ENCODE results near the gene PJA2.

DNA sequence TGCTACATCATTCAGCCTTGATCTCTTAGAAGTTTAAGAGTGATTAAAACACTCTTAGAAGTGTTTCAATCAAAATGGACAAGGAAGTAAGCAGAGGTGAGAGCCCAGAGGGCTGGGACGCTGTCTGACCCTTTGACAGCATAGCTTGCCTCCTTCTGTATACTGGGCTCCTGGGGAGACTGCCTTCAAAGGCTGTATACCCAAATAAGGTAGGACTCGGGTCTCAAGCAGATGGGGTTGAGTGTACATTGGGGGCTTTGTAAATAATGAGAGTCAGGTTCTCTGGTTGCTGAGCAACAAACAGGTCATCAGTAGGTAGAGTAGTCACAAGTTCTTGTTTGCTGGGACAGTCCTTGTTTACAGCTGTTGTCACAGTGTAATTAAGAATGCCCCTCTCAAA is 97.1 kb downstream of the PJA2 start:
- TF ChIP-seq, protein P1, sequence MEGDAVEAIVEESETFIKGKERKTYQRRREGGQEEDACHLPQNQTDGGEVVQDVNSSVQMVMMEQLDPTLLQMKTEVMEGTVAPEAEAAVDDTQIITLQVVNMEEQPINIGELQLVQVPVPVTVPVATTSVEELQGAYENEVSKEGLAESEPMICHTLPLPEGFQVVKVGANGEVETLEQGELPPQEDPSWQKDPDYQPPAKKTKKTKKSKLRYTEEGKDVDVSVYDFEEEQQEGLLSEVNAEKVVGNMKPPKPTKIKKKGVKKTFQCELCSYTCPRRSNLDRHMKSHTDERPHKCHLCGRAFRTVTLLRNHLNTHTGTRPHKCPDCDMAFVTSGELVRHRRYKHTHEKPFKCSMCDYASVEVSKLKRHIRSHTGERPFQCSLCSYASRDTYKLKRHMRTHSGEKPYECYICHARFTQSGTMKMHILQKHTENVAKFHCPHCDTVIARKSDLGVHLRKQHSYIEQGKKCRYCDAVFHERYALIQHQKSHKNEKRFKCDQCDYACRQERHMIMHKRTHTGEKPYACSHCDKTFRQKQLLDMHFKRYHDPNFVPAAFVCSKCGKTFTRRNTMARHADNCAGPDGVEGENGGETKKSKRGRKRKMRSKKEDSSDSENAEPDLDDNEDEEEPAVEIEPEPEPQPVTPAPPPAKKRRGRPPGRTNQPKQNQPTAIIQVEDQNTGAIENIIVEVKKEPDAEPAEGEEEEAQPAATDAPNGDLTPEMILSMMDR (conservative IDR thresholded peaks at IDR 0.05 in 1 of 2, IDR thresholded peaks at IDR 0.05 in 1 of 2; ENCODE audit: extremely low read depth in 1 of 2, insufficient read depth in 1 of 2, low read depth in 1 of 2, low read length in 2 of 2) = no peak
- TF ChIP-seq EZH2 (IDR thresholded peaks at IDR 0.05; ENCODE audit: borderline replicate concordance, low read length) = no peak

Measured in mammary epithelial cell (primary cell).